SU-DHL-6 (cell line): Measurements from ENCODE around the gene SCYGR4.

Experiments
- H2AFZ ChIP-seq: fragments of 200-600 bp; sonication (generic); 2 replicates; pipeline ENCODE4 v1.6.1; 2014; ENCODE audit warnings: low read depth, mild to moderate bottlenecking, moderate library complexity, mixed read lengths, antibody characterized with exemption, low read length; ENCODE audit not compliant: severe bottlenecking
- H3F3A ChIP-seq: fragments of 200-600 bp; shearing (Covaris generic); 2 replicates; pipeline ENCODE4 v1.6.0; 2016; ENCODE audit warnings: antibody characterized with exemption, mild to moderate bottlenecking; ENCODE audit not compliant: insufficient read depth
- H3K27ac ChIP-seq: fragments of 200-600 bp; sonication (generic); 2 replicates; pipeline ENCODE4 v1.5.1; 2016; ENCODE audit warnings: low read depth, mild to moderate bottlenecking, low read length, moderate library complexity, mixed read lengths
- H3K27me3 ChIP-seq: fragments of 200-600 bp; sonication (generic), shearing (Covaris generic); 2 replicates; pipeline ENCODE4 v1.6.0; 2014; ENCODE audit warnings: mild to moderate bottlenecking, low read length
- H3K36me3 ChIP-seq: fragments of 200-600 bp; sonication (generic); 2 replicates; pipeline ENCODE4 v1.6.1; 2014; ENCODE audit warnings: mild to moderate bottlenecking, low read length, mixed read lengths
- H3K4me2 ChIP-seq: fragments of 300-600, 200-600 bp; shearing (Covaris generic), sonication (generic); 2 replicates; pipeline ENCODE4 v1.6.0; 2014; ENCODE audit warnings: low read length, low read depth, mild to moderate bottlenecking; ENCODE audit not compliant: poor library complexity, severe bottlenecking
- H3K4me3 ChIP-seq: fragments of 200-600 bp; sonication (generic); 2 replicates; pipeline ENCODE4 v1.5.1; 2014; ENCODE audit warnings: antibody characterized with exemption, low read length, mild to moderate bottlenecking, mixed read lengths; ENCODE audit not compliant: insufficient read depth, poor library complexity, severe bottlenecking
- H3K79me2 ChIP-seq: fragments of 200-600 bp; sonication (generic); 2 replicates; pipeline ENCODE4 v1.6.1; 2014; ENCODE audit warnings: mild to moderate bottlenecking, low read length, moderate library complexity; ENCODE audit not compliant: insufficient read depth
- H3K9ac ChIP-seq: fragments of 200-600 bp; sonication (generic); 2 replicates; pipeline ENCODE4 v1.7.0; 2014; ENCODE audit warnings: mild to moderate bottlenecking, low read length
- H3K9me2 ChIP-seq: fragments of 200-600 bp; sonication (generic); replicated peaks from 2 replicates; pipeline ENCODE4 v1.6.1; 2014; ENCODE audit warnings: low read length; ENCODE audit not compliant: insufficient read depth
- H3K9me3 ChIP-seq: fragments of 200-600 bp; sonication (generic); 2 replicates; pipeline ENCODE4 v1.6.1; 2014; ENCODE audit warnings: low read length, mixed read lengths; ENCODE audit not compliant: insufficient read depth
- H4K20me1 ChIP-seq: fragments of 200-600 bp; sonication (generic); 2 replicates; pipeline ENCODE4 v1.6.1; 2014; ENCODE audit warnings: low read depth, mild to moderate bottlenecking, antibody characterized with exemption, low read length, moderate library complexity, mixed read lengths
- EZH2phosphoT487 ChIP-seq: fragments of 200-600 bp; sonication (generic), shearing (Covaris generic); conservative IDR thresholded peaks from 2 replicates; pipeline ENCODE4 v1.6.1; 2018; ENCODE audit warnings: mild to moderate bottlenecking, antibody characterized with exemption, low read length, moderate library complexity, mixed read lengths
- TF ChIP-seq, protein P1 (sequence below): fragments of 200-600 bp; sonication (generic); IDR thresholded peaks from one replicate; pipeline ENCODE4 v1.5.1; 2017; ENCODE audit warnings: antibody characterized with exemption, mild to moderate bottlenecking, low read length, moderate library complexity; ENCODE audit not compliant: insufficient read depth, poor library complexity, severe bottlenecking

Gene SCYGR4

DNA sequence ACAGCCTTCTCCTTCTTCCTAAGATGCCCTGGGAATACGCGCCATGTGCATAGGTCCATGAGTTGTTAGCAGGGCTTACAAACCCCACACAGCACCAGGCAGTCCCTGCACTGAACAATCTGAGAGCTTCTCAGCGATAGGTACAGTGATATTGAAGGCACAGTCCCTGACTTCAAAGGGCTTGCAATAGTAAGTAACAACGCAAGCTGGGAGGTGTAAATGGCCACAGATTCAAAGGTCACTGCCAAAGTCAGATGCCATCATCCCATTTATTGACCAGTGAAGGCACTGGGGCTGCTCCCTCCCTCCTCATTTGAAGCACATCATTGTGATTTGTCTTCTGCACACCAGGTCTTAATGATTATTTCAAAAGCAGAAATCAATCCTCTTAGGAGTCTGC is 2.1 kb upstream of the SCYGR4 start:
- Histone ChIP-seq H2AFZ (no peak overlapping the region), H3K4me2 (no peak overlapping the region), H3K4me3 (no peak overlapping the region), H3K79me2 (no peaks in the 10 kb centered on the region), H4K20me1 (no peaks in the 10 kb centered on the region), H3K36me3 (no peaks in the 10 kb centered on the region), H3K9me2 (no peaks in the 10 kb centered on the region), H3K27me3 (no peaks in the 10 kb centered on the region), H3K27ac (no peak overlapping the region), H3K9me3 (no peaks in the 10 kb centered on the region), H3F3A (no peaks in the 10 kb centered on the region), H3K9ac (no peak overlapping the region)
- TF ChIP-seq, protein P1, sequence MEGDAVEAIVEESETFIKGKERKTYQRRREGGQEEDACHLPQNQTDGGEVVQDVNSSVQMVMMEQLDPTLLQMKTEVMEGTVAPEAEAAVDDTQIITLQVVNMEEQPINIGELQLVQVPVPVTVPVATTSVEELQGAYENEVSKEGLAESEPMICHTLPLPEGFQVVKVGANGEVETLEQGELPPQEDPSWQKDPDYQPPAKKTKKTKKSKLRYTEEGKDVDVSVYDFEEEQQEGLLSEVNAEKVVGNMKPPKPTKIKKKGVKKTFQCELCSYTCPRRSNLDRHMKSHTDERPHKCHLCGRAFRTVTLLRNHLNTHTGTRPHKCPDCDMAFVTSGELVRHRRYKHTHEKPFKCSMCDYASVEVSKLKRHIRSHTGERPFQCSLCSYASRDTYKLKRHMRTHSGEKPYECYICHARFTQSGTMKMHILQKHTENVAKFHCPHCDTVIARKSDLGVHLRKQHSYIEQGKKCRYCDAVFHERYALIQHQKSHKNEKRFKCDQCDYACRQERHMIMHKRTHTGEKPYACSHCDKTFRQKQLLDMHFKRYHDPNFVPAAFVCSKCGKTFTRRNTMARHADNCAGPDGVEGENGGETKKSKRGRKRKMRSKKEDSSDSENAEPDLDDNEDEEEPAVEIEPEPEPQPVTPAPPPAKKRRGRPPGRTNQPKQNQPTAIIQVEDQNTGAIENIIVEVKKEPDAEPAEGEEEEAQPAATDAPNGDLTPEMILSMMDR: no peak
- no peak for TF ChIP-seq EZH2phosphoT487

DNA sequence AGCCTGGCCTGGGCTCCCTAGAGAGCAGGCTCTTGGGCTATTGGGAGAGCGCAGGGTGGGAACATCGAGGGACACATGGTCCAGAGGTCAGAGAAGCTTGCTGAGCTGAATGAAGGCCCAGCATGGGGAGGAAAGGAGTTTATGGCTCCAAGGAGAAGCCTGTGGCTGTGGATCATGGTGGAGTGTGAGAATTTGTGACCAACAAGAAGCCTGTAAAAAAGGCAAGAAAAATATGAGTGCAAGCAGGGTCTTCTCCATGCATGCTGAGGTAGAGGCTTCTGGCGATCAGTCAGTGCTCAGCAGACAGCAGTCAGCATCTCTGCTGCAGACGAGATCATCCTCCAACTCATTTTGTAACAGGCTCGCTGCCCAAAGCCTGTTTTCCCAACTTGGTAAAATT is 1.4 kb upstream of the SCYGR4 start:
- Histone ChIP-seq H3K27me3 (no peaks in the 10 kb centered on the region), H3K9me2 (no peaks in the 10 kb centered on the region), H3K27ac (no peak overlapping the region), H2AFZ (no peak overlapping the region), H4K20me1 (no peaks in the 10 kb centered on the region), H3K4me3 (no peak overlapping the region), H3K4me2 (no peak overlapping the region), H3K9me3 (no peaks in the 10 kb centered on the region), H3K36me3 (no peaks in the 10 kb centered on the region), H3K79me2 (no peaks in the 10 kb centered on the region), H3K9ac (no peak overlapping the region), H3F3A (no peaks in the 10 kb centered on the region)
- TF ChIP-seq, protein P1: no peak
- no peak for TF ChIP-seq EZH2phosphoT487

- Histone ChIP-seq H3K9me2 (no peaks in the 10 kb centered on the region), H3F3A (no peaks in the 10 kb centered on the region), H3K4me3 (no peak overlapping the region), H4K20me1 (no peaks in the 10 kb centered on the region), H3K27me3 (no peaks in the 10 kb centered on the region), H3K9me3 (no peaks in the 10 kb centered on the region), H3K27ac (no peak overlapping the region), H3K79me2 (no peaks in the 10 kb centered on the region), H2AFZ (no peak overlapping the region), H3K36me3 (no peaks in the 10 kb centered on the region), H3K9ac (no peak overlapping the region), H3K4me2 (no peak overlapping the region)
- TF ChIP-seq EZH2phosphoT487: no peak
- TF ChIP-seq, protein P1: no peak
These were observed 667 bp upstream of the SCYGR4 start for GRCh38 chr2:227616631-227617030.
